GM23338 (cell line): ENCODE results near the gene TNFAIP8L1. TPM values are rescaled to one million over a fixed set of nuclear protein-coding genes. Genes with fewer than 3 reads are reported as not detected.
A peak's percentile ranks its signal among the peaks of the same experiment; 100 is the strongest.

Source experiments
- ATAC-seq: fragments of 200-7000 bp; cut with Tn5 transposase; 3 replicates; pipeline ENCODE4 v1.9.1; 2020
- DNase-seq: peaks from one replicate; pipeline ENCODE4 v3.0.0-alpha.2; 2015; ENCODE audit warnings: low spot score
- H2AFZ ChIP-seq: fragments of 200-600 bp; sonication (generic); 2 replicates; pipeline ENCODE4 v1.8.0; 2016; ENCODE audit warnings: antibody characterized with exemption, mild to moderate bottlenecking, moderate library complexity
- H3F3A ChIP-seq: fragments of 200-600 bp; sonication (generic); replicated peaks from 2 replicates; pipeline ENCODE4 v1.8.0; 2017; ENCODE audit warnings: antibody characterized with exemption, mixed run types, low read depth
- H3K27ac ChIP-seq: fragments of 200-600 bp; sonication (generic); 2 replicates; pipeline ENCODE4 v1.6.1; 2016; ENCODE audit warnings: low read depth
- H3K27me3 ChIP-seq: fragments of 200-600 bp; sonication (generic); 2 replicates; pipeline ENCODE4 v1.8.0; 2016; ENCODE audit warnings: mild to moderate bottlenecking, mixed run types, moderate library complexity; ENCODE audit not compliant: insufficient read depth
- H3K36me3 ChIP-seq: fragments of 200-600 bp; sonication (generic); 2 replicates; pipeline ENCODE4 v1.8.0; 2016; ENCODE audit warnings: mild to moderate bottlenecking; ENCODE audit not compliant: insufficient read depth
- H3K4me1 ChIP-seq: fragments of 200-600 bp; sonication (generic); 2 replicates; pipeline ENCODE4 v1.8.0; 2016; ENCODE audit warnings: mild to moderate bottlenecking, moderate library complexity; ENCODE audit not compliant: insufficient read depth
- H3K4me2 ChIP-seq: fragments of 200-600 bp; sonication (generic); 2 replicates; pipeline ENCODE4 v1.7.1; 2017; ENCODE audit warnings: mixed run types
- H3K4me3 ChIP-seq: fragments of 200-600 bp; sonication (generic); 2 replicates; pipeline ENCODE4 v1.6.1; 2016; ENCODE audit warnings: mixed run types
- H3K79me2 ChIP-seq: fragments of 200-600 bp; sonication (generic); replicated peaks from 2 replicates; pipeline ENCODE4 v1.8.0; 2017; ENCODE audit warnings: mild to moderate bottlenecking; ENCODE audit not compliant: insufficient read depth
- H3K9me2 ChIP-seq: fragments of 200-600 bp; sonication (generic); 2 replicates; pipeline ENCODE4 v1.8.0; 2017; ENCODE audit not compliant: insufficient read depth
- H4K20me1 ChIP-seq: fragments of 200-600 bp; sonication (generic); replicated peaks from 2 replicates; pipeline ENCODE4 v1.8.0; 2017; ENCODE audit warnings: mild to moderate bottlenecking; ENCODE audit not compliant: insufficient read depth
- H3K27ac Mint-ChIP-seq: 2 replicates; pipeline ENCODE4 v1.8.0; 2020; ENCODE audit warnings: inconsistent platforms, mild to moderate bottlenecking, moderate library complexity, mixed read lengths
- H3K27me3 Mint-ChIP-seq: 3 replicates; pipeline ENCODE4 v1.8.0; 2022; ENCODE audit warnings: low read depth, mild to moderate bottlenecking, moderate library complexity, mixed read lengths, inconsistent platforms; ENCODE audit not compliant: insufficient read depth, poor library complexity
- H3K36me3 Mint-ChIP-seq: 3 replicates; pipeline ENCODE4 v1.8.0; 2021; ENCODE audit warnings: low read depth, mild to moderate bottlenecking, inconsistent platforms, moderate library complexity, mixed read lengths
- H3K4me1 Mint-ChIP-seq: 3 replicates; pipeline ENCODE4 v1.8.0; 2020; ENCODE audit warnings: mild to moderate bottlenecking, inconsistent platforms, mixed read lengths
- H3K4me3 Mint-ChIP-seq: 3 replicates; pipeline ENCODE4 v1.8.0; 2021; ENCODE audit warnings: moderate library complexity, mild to moderate bottlenecking, inconsistent platforms, mixed read lengths
- H3K9me3 Mint-ChIP-seq: 3 replicates; pipeline ENCODE4 v1.8.0; 2020; ENCODE audit warnings: moderate library complexity, mild to moderate bottlenecking, inconsistent platforms, mixed read lengths
- CREB1 ChIP-seq: fragments of 250-450 bp; sonication (Bioruptor Pico); IDR thresholded peaks from 2 replicates; pipeline ENCODE4 v1.5.0; 2020; ENCODE audit warnings: low read depth, mild to moderate bottlenecking, moderate library complexity
- JUNB ChIP-seq: IDR thresholded peaks from one replicate; pipeline ENCODE4 v1.6.1; 2016; ENCODE audit warnings: antibody characterized with exemption; ENCODE audit not compliant: unreplicated experiment
- NANOG ChIP-seq: IDR thresholded peaks from 2 replicates; pipeline ENCODE4 v1.6.1; 2016; ENCODE audit warnings: antibody characterized with exemption, borderline replicate concordance
- POLR2AphosphoS5 ChIP-seq: IDR thresholded peaks from 2 replicates; pipeline ENCODE4 v1.6.1; 2016; ENCODE audit warnings: antibody characterized with exemption, low read depth
- STAT1 ChIP-seq: IDR thresholded peaks from one replicate; pipeline ENCODE4 v1.6.1; 2016; ENCODE audit warnings: antibody characterized with exemption; ENCODE audit not compliant: unreplicated experiment
- ZNF331 ChIP-seq: fragments of 250-450 bp; sonication (Bioruptor Pico); IDR thresholded peaks from 2 replicates; pipeline ENCODE4 v1.5.0; 2020; ENCODE audit warnings: low read depth, mild to moderate bottlenecking, moderate library complexity
- polyA plus RNA-seq: library from polyadenylated mRNA; unstranded; fragments of >200 nt; fragmentation: Nextera tagmentation; extraction: Ambion mirVana; gene quantifications from 2 replicates; pipeline ENCODE4 v1.2.1, GENCODE V29; 2016
- total RNA-seq: library from RNA; depleted of rRNA; stranded (reverse); fragments of >200 nt; shearing (Covaris generic); gene quantifications from 2 replicates; pipeline ENCODE4 v1.2.3, GENCODE V29; 2014
- TF ChIP-seq, protein P1 (sequence below): fragments of 250-450 bp; sonication (Bioruptor Pico); IDR thresholded peaks from 2 replicates; pipeline ENCODE4 v1.5.0; 2020; ENCODE audit warnings: mild to moderate bottlenecking, moderate library complexity
- TF ChIP-seq, protein P2 (sequence below), 2 experiments: fragments of 200-600 bp in 1 of 2; sonication (generic) in 1 of 2; conservative IDR thresholded peaks; 2 replicates each; pipeline versions ENCODE4 v1.5.1 to v1.6.1; 2016 to 2017; ENCODE audit warnings: antibody characterized with exemption in 2 of 2, low read depth in 2 of 2, mild to moderate bottlenecking in 2 of 2, moderate library complexity in 1 of 2

The TNFAIP8L1 gene
- total and polyA plus RNA-seq, 2 experiments from 2014 or later: 2.7 to 4.1 TPM

DNA sequence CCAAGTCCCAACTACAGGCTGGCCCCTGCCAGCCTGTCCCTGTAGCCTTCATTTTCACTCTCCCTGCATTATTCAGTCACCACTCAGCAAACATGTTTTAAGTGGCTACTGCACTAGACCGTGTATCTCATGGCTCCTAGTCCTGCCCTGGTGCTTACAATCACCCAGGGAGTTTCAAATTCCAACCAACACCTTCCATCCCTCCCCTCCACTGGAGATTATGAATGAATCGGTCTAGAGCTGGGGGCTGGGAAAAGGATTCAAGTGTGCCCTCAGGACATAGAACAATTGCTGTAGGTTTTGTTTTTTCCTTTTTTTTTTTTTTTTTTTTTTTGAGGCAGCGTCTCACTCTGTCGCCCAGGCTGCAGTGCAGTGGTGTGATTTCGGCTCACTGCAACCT, 15.0 kb upstream of the TNFAIP8L1 start (continued):
- TF ChIP-seq, protein P1, sequence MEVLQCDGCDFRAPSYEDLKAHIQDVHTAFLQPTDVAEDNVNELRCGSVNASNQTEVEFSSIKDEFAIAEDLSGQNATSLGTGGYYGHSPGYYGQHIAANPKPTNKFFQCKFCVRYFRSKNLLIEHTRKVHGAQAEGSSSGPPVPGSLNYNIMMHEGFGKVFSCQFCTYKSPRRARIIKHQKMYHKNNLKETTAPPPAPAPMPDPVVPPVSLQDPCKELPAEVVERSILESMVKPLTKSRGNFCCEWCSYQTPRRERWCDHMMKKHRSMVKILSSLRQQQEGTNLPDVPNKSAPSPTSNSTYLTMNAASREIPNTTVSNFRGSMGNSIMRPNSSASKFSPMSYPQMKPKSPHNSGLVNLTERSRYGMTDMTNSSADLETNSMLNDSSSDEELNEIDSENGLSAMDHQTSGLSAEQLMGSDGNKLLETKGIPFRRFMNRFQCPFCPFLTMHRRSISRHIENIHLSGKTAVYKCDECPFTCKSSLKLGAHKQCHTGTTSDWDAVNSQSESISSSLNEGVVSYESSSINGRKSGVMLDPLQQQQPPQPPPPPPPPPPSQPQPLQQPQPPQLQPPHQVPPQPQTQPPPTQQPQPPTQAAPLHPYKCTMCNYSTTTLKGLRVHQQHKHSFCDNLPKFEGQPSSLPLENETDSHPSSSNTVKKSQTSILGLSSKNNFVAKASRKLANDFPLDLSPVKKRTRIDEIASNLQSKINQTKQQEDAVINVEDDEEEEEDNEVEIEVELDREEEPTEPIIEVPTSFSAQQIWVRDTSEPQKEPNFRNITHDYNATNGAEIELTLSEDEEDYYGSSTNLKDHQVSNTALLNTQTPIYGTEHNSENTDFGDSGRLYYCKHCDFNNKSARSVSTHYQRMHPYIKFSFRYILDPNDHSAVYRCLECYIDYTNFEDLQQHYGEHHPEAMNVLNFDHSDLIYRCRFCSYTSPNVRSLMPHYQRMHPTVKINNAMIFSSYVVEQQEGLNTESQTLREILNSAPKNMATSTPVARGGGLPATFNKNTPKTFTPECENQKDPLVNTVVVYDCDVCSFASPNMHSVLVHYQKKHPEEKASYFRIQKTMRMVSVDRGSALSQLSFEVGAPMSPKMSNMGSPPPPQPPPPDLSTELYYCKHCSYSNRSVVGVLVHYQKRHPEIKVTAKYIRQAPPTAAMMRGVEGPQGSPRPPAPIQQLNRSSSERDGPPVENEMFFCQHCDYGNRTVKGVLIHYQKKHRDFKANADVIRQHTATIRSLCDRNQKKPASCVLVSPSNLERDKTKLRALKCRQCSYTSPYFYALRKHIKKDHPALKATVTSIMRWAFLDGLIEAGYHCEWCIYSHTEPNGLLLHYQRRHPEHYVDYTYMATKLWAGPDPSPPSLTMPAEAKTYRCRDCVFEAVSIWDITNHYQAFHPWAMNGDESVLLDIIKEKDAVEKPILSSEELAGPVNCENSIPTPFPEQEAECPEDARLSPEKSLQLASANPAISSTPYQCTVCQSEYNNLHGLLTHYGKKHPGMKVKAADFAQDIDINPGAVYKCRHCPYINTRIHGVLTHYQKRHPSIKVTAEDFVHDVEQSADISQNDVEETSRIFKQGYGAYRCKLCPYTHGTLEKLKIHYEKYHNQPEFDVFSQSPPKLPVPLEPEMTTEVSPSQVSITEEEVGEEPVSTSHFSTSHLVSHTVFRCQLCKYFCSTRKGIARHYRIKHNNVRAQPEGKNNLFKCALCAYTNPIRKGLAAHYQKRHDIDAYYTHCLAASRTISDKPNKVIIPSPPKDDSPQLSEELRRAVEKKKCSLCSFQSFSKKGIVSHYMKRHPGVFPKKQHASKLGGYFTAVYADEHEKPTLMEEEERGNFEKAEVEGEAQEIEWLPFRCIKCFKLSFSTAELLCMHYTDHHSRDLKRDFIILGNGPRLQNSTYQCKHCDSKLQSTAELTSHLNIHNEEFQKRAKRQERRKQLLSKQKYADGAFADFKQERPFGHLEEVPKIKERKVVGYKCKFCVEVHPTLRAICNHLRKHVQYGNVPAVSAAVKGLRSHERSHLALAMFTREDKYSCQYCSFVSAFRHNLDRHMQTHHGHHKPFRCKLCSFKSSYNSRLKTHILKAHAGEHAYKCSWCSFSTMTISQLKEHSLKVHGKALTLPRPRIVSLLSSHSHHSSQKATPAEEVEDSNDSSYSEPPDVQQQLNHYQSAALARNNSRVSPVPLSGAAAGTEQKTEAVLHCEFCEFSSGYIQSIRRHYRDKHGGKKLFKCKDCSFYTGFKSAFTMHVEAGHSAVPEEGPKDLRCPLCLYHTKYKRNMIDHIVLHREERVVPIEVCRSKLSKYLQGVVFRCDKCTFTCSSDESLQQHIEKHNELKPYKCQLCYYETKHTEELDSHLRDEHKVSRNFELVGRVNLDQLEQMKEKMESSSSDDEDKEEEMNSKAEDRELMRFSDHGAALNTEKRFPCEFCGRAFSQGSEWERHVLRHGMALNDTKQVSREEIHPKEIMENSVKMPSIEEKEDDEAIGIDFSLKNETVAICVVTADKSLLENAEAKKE: no peak

DNA sequence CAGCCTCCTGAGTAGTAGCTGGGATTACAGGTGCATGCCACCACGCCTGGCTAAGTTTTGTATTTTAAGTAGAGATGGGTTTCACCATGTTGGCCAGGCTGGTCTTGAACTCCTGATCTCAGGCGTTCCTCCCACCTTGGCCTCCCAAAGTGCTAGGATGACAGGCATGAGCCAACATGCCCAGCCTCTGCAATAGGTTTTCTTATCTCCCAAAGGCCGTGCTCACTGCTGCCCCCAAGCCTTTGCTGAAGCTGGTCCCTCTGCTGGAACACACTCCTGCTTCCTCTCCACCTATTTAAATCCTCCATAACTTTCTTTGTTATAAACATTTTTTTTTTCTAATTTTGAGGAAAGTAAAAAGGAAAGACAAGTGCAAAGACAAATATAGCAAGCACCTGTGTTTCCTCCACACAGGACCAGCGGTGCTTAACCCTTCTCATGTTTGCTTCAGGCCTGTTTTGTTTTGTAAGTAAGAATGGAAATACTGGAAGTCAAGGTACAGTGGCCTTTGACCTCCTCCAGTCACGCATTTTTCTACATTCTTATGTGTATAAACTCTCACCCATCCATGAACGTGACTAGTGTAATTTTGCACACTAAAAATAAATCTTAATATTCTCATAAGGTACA, 14.5 kb upstream of the TNFAIP8L1 start:
- no peak overlapping the region for H3K4me3 Mint-ChIP-seq
- Histone ChIP-seq H2AFZ (no peak overlapping the region), H3K4me3 (no peak overlapping the region), H3K36me3 (no peaks in the 10 kb centered on the region), H3K4me1 (no peaks in the 10 kb centered on the region; the same call in 1 of the 2 replicates), H3F3A (no peaks in the 10 kb centered on the region), H3K27ac (no peak overlapping the region), H3K9me2 (no peaks in the 10 kb centered on the region), H3K79me2 (no peaks in the 10 kb centered on the region), H4K20me1 (no peaks in the 10 kb centered on the region), H3K4me2 (no peak overlapping the region), H3K27me3 (no peaks in the 10 kb centered on the region)
- H3K27me3 Mint-ChIP-seq: peaks cover 7% of the 10 kb centered on the region
- H3K27ac Mint-ChIP-seq: no peak overlapping the region
- peak; percentile 74 for ATAC-seq
- peaks cover 7% of the 10 kb centered on the region; the same call in 1 of the 3 replicates for H3K4me1 Mint-ChIP-seq
- DNase-seq: peak; percentile 73
- no peaks in the 10 kb centered on the region for H3K9me3 Mint-ChIP-seq
- H3K36me3 Mint-ChIP-seq: no peaks in the 10 kb centered on the region
- TF ChIP-seq JUNB (no peak), CREB1 (CRISPR knock-in tag) (no peak), ZNF331 (peak; percentile 71), POLR2AphosphoS5 (no peak), NANOG (no peak), STAT1 (no peak)
- TF ChIP-seq, protein P1: no peak
- TF ChIP-seq, protein P2, sequence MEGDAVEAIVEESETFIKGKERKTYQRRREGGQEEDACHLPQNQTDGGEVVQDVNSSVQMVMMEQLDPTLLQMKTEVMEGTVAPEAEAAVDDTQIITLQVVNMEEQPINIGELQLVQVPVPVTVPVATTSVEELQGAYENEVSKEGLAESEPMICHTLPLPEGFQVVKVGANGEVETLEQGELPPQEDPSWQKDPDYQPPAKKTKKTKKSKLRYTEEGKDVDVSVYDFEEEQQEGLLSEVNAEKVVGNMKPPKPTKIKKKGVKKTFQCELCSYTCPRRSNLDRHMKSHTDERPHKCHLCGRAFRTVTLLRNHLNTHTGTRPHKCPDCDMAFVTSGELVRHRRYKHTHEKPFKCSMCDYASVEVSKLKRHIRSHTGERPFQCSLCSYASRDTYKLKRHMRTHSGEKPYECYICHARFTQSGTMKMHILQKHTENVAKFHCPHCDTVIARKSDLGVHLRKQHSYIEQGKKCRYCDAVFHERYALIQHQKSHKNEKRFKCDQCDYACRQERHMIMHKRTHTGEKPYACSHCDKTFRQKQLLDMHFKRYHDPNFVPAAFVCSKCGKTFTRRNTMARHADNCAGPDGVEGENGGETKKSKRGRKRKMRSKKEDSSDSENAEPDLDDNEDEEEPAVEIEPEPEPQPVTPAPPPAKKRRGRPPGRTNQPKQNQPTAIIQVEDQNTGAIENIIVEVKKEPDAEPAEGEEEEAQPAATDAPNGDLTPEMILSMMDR (conservative IDR thresholded peaks at IDR 0.05; ENCODE audit: low read depth in 2 of 2): peak; percentile 61 to 72
